Right cardiac atrium (tissue), 5 donors: ENCODE data around the gene ENTHD1. TPM values are rescaled to one million over a fixed set of nuclear protein-coding genes. Genes with fewer than 3 reads are reported as not detected.

ENCODE experiments used
- ATAC-seq, 2 donors: fragments of 200-7000 bp; cut with Tn5 transposase; one replicate each; pipeline versions ENCODE4 v1.8.0 to v1.9.1; 2020; ENCODE audit warnings: moderate library complexity in 2 of 2, mild to moderate bottlenecking in 1 of 2
- DNase-seq, 3 donors: peaks; one replicate each; pipeline ENCODE4 v3.0.0-alpha.2; 2020
- H3K27ac ChIP-seq: one replicate; pipeline ENCODE4 v1.5.1; 2013; ENCODE audit warnings: mild to moderate bottlenecking, low read length, control low read depth, moderate library complexity
- H3K27me3 ChIP-seq: one replicate; pipeline ENCODE4 v1.6.1; 2013; ENCODE audit not compliant: control insufficient read depth, insufficient read depth
- H3K4me1 ChIP-seq: one replicate; pipeline ENCODE4 v1.6.1; 2013; ENCODE audit warnings: low read length; ENCODE audit not compliant: control insufficient read depth, insufficient read depth
- H3K4me3 ChIP-seq: one replicate; pipeline ENCODE4 v1.5.1; 2013; ENCODE audit warnings: low read length, control low read depth
- H3K9me3 ChIP-seq: one replicate; pipeline ENCODE4 v1.6.1; 2013; ENCODE audit warnings: low read length; ENCODE audit not compliant: control insufficient read depth
- WGBS: extraction: QIAGEN DNeasy Blood & Tissue Kit; methylation state at CpG from one replicate; pipeline ENCODE4 v1.1.7; 2013; 5-methylcytosine and 5-hydroxymethylcytosine counted together
- intact Hi-C, 4 donors: fragments of 100-400 bp; cut with DNase I; formaldehyde crosslinking; loops; one replicate each; pipeline versions ENCODE4 v1.11.0 to v1.14.0; 2022 to 2023
- polyA plus RNA-seq: library from polyadenylated mRNA; stranded (reverse); fragments of 200-250 nt; gene quantifications from one replicate; pipeline ENCODE4 v1.2.3, GENCODE V29; 2013
- total RNA-seq, 4 donors: library from RNA; stranded (reverse); fragmentation: NEBNext Ultra II Directional; extraction: Animal tissue kit (Norgen Biotek cat#: 25700); gene quantifications; one replicate each; pipeline ENCODE4 v1.2.1, GENCODE V29; 2021
- donor health status: healthy with polysubstance abuse.
- donor health status: DM: no; HTN: yes; CAD: no.
- donor health status: DM: no; HTN: no; CAD: no.
- donor health status: DM: no; HTN: yes; CAD: no; lungs with severe emphysema.
- donor health status: DM: yes; HTN: yes; CAD: no.

Gene ENTHD1
- total and polyA plus RNA-seq, 5 donors = 0.02 TPM; not detected in 4

DNA sequence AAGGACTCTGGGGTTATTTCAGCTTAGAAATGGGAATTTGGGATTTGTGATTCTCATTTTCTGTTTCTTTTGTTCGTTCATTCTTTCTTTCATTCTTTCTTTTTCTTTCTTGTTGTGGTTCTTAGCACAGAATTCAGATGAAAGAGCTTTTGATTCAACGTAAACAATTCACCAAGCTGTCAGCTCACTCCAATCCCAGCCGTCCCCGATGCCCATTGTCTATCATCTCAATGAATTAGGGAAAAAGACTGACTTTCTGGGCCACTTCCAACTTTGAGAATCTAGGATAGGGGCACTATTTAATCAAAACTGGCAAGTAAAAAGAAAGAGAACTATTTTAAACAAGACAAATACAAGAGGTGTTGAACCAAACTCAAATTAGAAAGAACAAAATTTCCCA lies 41.6 kb upstream of the ENTHD1 start:
- no peak overlapping the region for H3K27ac ChIP-seq
- H3K4me3 ChIP-seq = no peak overlapping the region
- peaks cover 5% of the 10 kb centered on the region for H3K27me3 ChIP-seq
- no peak for ATAC-seq
- DNase-seq = no peak
- intact Hi-C loops = loop anchor here in 1 of 4 donors (10.0 kb wide), 1 partner anchor 90 kb away; no protein-coding TSS in a partner anchor
- 60% methylated on average over 4 of the region's 4 CpGs for WGBS
- H3K9me3 ChIP-seq = no peaks in the 10 kb centered on the region
- H3K4me1 ChIP-seq = no peaks in the 10 kb centered on the region

DNA sequence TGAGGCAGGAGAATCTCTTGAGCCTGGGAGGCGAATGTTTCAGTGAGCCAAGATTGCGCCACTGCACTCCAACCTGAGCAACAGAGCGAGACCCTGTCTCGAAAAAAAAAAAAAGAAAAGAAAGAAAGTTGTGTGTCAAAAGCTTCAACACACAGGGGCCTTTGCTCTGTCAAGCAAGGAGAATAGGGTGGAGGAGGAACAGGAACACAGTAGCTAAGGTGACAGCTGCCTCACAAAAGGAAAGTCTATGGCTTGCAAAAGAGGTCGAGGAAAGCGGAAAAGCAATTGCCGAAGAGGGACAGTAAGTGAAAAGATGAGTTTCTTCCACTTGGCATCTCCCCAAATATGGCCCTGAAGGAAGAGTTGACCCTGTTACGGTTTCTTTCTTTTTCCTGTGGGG lies 40.2 kb upstream of the ENTHD1 start:
- Histone ChIP-seq H3K27me3 (peaks cover 5% of the 10 kb centered on the region), H3K4me3 (no peak overlapping the region), H3K27ac (no peak overlapping the region), H3K4me1 (no peaks in the 10 kb centered on the region), H3K9me3 (no peaks in the 10 kb centered on the region)
- no peak for DNase-seq
- no peak for ATAC-seq
- intact Hi-C loops = loop anchor here in 1 of 4 donors (10.0 kb wide), 1 partner anchor 91 kb away; no protein-coding TSS in a partner anchor
- 84% methylated on average over 8 of the region's 8 CpGs for WGBS

DNA sequence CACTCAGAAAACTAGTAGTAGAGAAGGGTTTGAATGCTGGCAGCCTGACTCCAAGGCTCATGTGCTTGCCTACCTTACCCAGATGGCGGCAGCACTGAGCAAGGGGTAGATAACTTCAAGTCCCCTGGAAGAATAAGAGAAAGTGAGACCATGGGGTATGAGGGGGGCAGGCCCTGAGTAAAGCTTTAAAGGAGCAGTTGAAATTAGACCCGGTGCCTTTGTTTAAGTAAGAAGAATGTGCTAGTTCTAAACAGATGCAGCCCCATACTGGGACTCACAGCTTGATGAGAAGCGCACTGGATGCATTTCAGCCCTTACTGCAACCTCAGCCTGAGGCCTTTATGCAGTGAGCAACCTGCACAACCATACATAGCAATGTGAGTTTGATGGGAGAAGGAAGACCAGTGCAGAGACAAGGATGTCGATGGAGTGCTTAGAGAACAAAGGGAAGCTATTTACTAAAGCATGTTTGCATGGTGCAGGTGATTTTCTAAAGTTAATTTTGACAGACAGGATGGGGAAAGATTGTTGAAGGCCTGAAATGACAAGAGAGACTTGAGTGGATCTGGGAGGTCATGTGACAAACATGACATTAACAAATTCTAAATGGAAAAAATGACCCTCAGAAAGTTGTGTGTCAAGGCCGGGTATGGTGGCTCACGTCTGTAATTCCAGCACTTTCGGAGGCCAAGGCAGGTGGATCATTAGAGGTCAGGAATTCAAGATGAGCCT lies 39.5 kb upstream of the ENTHD1 start:
- no peak for ATAC-seq
- Histone ChIP-seq H3K4me1 (no peaks in the 10 kb centered on the region), H3K9me3 (no peaks in the 10 kb centered on the region), H3K27ac (no peak overlapping the region), H3K27me3 (peaks cover 5% of the 10 kb centered on the region), H3K4me3 (no peak overlapping the region)
- WGBS = 71% methylated on average over 7 of the region's 7 CpGs
- intact Hi-C loops = loop anchor here in 1 of 4 donors (10.0 kb wide), 1 partner anchor 92 kb away; no protein-coding TSS in a partner anchor
- DNase-seq = no peak

DNA sequence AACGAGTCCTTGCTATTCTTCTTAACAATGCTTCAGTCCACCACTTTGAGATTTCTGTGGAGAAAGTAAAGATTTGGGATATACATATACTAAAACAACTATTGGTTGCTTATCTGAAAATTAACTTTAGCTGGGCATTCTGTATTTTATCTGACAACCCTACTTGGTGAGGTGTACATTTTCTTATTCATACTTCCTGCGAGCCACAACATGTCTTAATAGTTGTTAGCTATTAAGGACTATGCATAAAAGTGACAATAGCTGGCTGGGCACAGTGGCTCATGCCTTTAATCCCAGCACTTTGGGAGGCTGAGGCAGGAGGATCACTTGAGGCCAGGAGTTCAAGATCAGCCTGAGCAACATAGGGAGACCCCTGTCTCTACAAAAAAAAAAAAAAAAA lies 38.6 kb upstream of the ENTHD1 start:
- WGBS = 72% methylated on average over 2 of the region's 2 CpGs
- no peak for ATAC-seq

DNA sequence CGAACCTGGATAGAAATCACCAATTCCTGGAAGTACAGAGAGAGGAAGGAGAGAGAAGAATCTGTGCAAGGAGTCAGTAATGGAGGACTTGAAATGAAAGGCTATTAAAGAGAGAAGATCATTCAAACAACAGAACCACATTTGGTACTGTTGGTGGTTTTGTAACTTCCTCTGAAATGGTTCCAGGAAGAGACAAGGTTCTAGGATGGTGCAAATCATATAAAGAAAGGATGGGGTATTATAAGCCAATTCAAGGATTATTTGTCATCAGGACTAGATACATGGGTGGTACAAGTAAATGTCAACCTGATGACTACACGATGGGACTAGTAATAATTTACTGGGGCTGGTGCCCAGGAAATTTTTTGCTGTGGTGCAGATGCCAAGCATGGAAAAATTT lies 37.7 kb upstream of the ENTHD1 start:
- no peak overlapping the region for H3K4me3 ChIP-seq
- no peaks in the 10 kb centered on the region for H3K9me3 ChIP-seq
- whole genome bisulfite sequencing = 66% methylated on average over 2 of the region's 2 CpGs
- peaks cover 8% of the 10 kb centered on the region for H3K27me3 ChIP-seq
- DNase-seq (no peak), ATAC-seq (no peak)
- no peak overlapping the region for H3K27ac ChIP-seq
- intact Hi-C loops = loop anchor here in 1 of 4 donors (10.0 kb wide), 1 partner anchor 94 kb away; no protein-coding TSS in a partner anchor
- no peaks in the 10 kb centered on the region for H3K4me1 ChIP-seq

More for the DNA sequence above, 38.6 kb upstream of the ENTHD1 start:
- no peaks in the 10 kb centered on the region for H3K9me3 ChIP-seq
- intact Hi-C loops = loop anchor here in 1 of 4 donors (10.0 kb wide), 1 partner anchor 93 kb away; no protein-coding TSS in a partner anchor
- no peak overlapping the region for H3K27ac ChIP-seq
- H3K4me1 ChIP-seq = no peaks in the 10 kb centered on the region
- no peak for DNase-seq
- H3K4me3 ChIP-seq = no peak overlapping the region
- H3K27me3 ChIP-seq = peaks cover 8% of the 10 kb centered on the region

DNA sequence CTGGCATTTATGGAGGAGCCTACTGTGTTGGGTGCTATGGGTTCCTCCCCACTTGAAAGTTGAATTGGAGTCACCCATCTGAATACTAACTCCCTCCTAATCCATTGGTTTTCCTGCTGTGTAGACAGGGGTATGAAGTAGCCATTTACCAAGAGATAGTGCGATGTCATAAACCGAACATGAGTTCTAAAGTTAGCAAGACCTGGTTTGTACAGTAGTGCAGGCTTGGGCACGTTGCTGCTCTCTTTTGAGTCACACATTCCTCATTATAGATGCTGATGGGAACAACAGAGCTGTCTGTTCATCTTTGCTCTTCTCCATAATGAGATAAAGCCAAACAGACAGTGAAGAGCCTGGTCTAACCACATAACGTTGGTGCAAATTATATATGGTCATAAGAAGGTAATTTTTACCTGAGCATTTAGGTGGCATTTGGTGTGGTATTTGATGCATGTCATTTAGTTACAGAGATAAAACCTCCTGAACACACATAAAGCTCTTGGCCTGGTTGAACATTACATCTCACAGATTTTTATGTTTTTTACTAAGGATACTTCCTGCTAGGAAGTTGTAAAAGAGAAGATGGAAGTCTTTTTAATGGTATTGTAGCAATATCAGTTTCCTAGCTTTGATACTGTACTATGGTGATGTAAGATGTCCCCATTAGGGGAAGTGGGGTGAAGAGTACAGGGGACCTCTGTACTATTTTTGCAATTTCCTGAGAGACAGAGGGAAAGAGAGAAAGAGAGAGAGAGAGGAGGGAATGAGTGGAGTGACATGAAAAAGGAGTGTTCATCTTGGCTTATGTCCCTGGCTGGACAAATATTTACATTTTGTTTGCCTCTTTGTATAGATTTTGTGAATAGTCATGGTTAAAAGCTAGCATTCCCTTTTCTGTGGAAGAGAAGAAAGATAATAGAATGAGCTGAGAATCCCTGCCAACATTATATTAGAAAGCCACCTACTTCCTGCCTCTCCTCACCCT lies 35.3 kb upstream of the ENTHD1 start:
- ATAC-seq (no peak), DNase-seq (no peak)
- no peaks in the 10 kb centered on the region for H3K9me3 ChIP-seq
- H3K4me1 ChIP-seq = no peaks in the 10 kb centered on the region
- no peak overlapping the region for H3K4me3 ChIP-seq
- intact Hi-C loops = no loop called here
- H3K27me3 ChIP-seq = peaks cover 8% of the 10 kb centered on the region
- no peak overlapping the region for H3K27ac ChIP-seq
- WGBS = 74% methylated on average over 4 of the region's 4 CpGs

DNA sequence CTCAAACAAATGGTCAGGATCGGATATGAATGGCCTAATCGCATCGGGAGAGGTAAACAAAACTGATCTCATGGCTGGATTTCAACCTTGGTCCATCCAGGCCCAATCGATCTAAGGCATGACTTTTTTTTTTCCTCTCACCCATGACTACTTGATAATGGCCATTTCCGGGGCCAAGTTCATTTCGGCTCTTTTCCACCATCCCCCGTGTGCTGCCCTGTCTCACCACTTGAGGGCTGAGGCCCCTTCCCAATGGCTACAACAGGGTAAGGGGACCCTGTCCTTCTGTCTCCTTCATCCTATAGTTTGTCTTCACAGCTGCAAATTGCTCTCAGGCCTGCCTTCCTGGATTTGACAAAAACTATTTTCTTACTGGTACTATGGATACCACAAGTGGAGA lies 34.0 kb upstream of the ENTHD1 start:
- intact Hi-C loops = no loop called here
- 62% methylated on average over 7 of the region's 7 CpGs for WGBS
- ATAC-seq = no peak

DNA sequence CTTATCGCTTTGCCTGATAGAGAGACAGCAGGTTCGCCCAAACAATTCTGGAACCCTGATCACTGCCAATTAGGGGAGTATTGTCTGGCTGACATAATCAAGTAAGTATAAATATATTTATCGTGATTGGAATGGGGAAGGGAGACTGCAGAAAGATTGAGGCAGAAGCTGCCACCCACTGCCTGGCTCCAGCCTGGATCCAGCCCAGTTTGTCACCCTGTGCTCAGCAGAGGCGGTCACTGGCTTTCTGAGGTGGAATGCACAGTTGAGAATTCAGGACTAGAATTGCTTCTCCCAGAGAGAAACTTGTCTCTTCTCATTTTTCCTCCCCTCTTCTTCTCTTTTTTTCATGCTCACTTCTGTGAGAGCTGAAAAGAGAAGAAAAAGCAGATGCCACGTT lies 33.2 kb upstream of the ENTHD1 start:
- Histone ChIP-seq H3K4me1 (no peaks in the 10 kb centered on the region), H3K27me3 (peaks cover 3% of the 10 kb centered on the region), H3K9me3 (no peaks in the 10 kb centered on the region), H3K4me3 (no peak overlapping the region), H3K27ac (no peak overlapping the region)
- DNase-seq (no peak), ATAC-seq (no peak)
- intact Hi-C loops = no loop called here
- WGBS = 54% methylated on average over 5 of the region's 5 CpGs

More for the DNA sequence above, 34.0 kb upstream of the ENTHD1 start:
- Histone ChIP-seq H3K9me3 (no peaks in the 10 kb centered on the region), H3K4me3 (no peak overlapping the region), H3K27ac (no peak overlapping the region), H3K4me1 (no peaks in the 10 kb centered on the region), H3K27me3 (peaks cover 6% of the 10 kb centered on the region)
- no peak for DNase-seq

DNA sequence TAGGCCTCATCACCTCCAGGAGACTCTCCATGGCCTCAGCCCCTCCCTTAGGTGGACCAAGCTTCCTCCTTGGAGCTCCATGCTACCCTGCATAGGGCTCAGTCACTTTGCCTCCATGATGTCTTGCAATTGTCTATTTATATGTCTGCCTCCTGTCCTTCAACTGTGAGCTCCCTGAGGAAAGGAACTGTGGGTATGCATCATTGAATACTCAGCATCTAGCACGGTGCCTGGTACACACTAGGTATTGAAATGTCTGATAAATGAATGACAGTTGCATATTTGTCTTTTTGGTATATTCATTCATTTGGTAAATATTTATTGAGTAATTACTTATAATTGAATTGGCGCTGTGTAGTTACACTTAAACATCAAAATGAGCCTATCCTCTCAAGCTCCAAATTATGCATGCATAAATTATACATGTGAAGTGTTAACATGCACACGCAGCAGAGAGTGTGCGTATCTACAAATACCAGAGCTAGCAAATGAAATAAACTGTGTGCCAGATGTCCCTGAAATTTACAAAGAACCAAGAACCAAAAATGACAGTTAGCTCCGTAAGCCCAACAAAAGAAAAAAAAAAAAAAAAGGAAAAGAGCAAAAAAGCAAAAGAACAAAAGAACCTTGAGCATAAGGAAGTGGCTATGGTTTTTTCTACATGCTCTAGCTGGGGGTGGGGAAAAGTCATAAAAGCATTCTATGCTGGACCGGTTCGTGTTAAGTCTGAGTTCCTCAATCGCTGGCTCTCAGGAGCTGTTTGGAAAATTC lies 32.5 kb upstream of the ENTHD1 start:
- Histone ChIP-seq H3K9me3 (no peaks in the 10 kb centered on the region), H3K4me1 (no peaks in the 10 kb centered on the region), H3K27ac (no peak overlapping the region), H3K4me3 (no peak overlapping the region), H3K27me3 (peaks cover 3% of the 10 kb centered on the region)
- DNase-seq (no peak), ATAC-seq (no peak)
- intact Hi-C loops = no loop called here
- WGBS = 68% methylated on average over 8 of the region's 8 CpGs

DNA sequence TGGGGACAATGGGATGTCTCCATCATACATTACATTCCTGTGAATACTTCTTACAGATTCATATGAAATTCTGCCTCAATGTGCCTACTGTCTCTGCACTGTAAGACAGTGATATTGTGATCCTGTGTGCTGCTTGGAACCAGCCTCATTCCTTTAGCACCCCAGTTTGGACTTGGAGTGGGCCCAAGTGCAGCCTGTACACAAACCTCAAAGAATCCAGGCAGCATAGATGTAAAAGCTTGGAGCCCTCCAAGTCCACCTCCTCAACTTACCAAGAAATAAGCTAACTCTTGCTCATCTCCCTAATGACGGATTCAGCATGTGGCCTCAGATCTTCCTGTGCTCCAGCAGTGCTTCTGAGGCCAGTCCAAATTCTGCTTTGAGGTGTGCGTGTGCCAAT lies 31.7 kb upstream of the ENTHD1 start:
- Histone ChIP-seq H3K27me3 (peaks cover 3% of the 10 kb centered on the region), H3K4me3 (no peak overlapping the region), H3K27ac (no peak overlapping the region), H3K9me3 (no peaks in the 10 kb centered on the region), H3K4me1 (no peaks in the 10 kb centered on the region)
- 74% methylated on average over 2 of the region's 2 CpGs for WGBS
- ATAC-seq (no peak), DNase-seq (no peak)
- intact Hi-C loops = no loop called here
